ENCODE results near the gene WARS2. TPM values are rescaled to one million over a fixed set of nuclear protein-coding genes. Genes with fewer than 3 reads are reported as not detected.

WARS2 gene
- polyA plus RNA-seq, 1 experiment: 12.6 TPM

GRCh38 chr1:119003413-119004128 is 136.9 kb downstream of the WARS2 start:
- H3K9me3 ChIP-seq (ENCODE audit: control insufficient read depth, insufficient read depth, low read length): peaks cover 20% of the 10 kb centered on the region; the same call in 1 of the 2 replicates
- POLR2A ChIA-PET: no interaction called here
- peaks cover 98% of the 10 kb centered on the region for H3K27me3 ChIP-seq (ENCODE audit: control insufficient read depth, insufficient read depth, low read length)
- no peak for DNase-seq (ENCODE audit: low read depth, low spot score)
- no peak overlapping the region for H3K4me3 ChIP-seq (ENCODE audit: low read depth, low read length)
- no peak overlapping the region for H3K27ac ChIP-seq (ENCODE audit: low read depth, low read length)
- TF ChIP-seq CTCF (IDR thresholded peaks at IDR 0.05; ENCODE audit: low read depth, low read length): no peak
- CTCF ChIA-PET: no interaction called here

- H3K27me3 ChIP-seq (ENCODE audit: control insufficient read depth, insufficient read depth, low read length): peaks cover 95% of the 10 kb centered on the region
- no peak overlapping the region for H3K4me3 ChIP-seq (ENCODE audit: low read depth, low read length)
- no peak for DNase-seq (ENCODE audit: low read depth, low spot score)
- POLR2A ChIA-PET: no interaction called here
- TF ChIP-seq CTCF (IDR thresholded peaks at IDR 0.05; ENCODE audit: low read depth, low read length): no peak
- no peak overlapping the region for H3K27ac ChIP-seq (ENCODE audit: low read depth, low read length)
- CTCF ChIA-PET: no interaction called here
- H3K9me3 ChIP-seq (ENCODE audit: control insufficient read depth, insufficient read depth, low read length): peaks cover 13% of the 10 kb centered on the region; the same call in 1 of the 2 replicates
Observed at GRCh38 chr1:119002028-119002686, 138.3 kb downstream of the WARS2 start.

- POLR2A ChIA-PET: no interaction called here
- DNase-seq (ENCODE audit: low read depth, low spot score): no peak
- Histone ChIP-seq H3K9me3 (ENCODE audit: control insufficient read depth, insufficient read depth, low read length) (peaks cover 6% of the 10 kb centered on the region; the same call in 1 of the 2 replicates), H3K4me3 (ENCODE audit: low read depth, low read length) (no peak overlapping the region), H3K27ac (ENCODE audit: low read depth, low read length) (no peak overlapping the region), H3K27me3 (ENCODE audit: control insufficient read depth, insufficient read depth, low read length) (peaks cover 95% of the 10 kb centered on the region)
- CTCF ChIA-PET: no interaction called here
- TF ChIP-seq CTCF (IDR thresholded peaks at IDR 0.05; ENCODE audit: low read depth, low read length): no peak
Observed at GRCh38 chr1:119001181-119002027, 139.0 kb downstream of the WARS2 start.

- H3K4me3 ChIP-seq (ENCODE audit: low read depth, low read length): peak overlapping the region; percentile 7; the same call in 1 of the 2 replicates
Observed at GRCh38 chr1:119000371-119001180, 139.9 kb downstream of the WARS2 start.

More at GRCh38 chr1:119000371-119001180, 139.9 kb downstream of the WARS2 start:
- POLR2A ChIA-PET: no interaction called here
- no peak overlapping the region for H3K27ac ChIP-seq (ENCODE audit: low read depth, low read length)
- CTCF ChIA-PET: interaction anchor here (1.2 kb wide), 1 partner anchor 8 kb away, joined by 3 read pairs; no protein-coding TSS in a partner anchor
- no peak for TF ChIP-seq CTCF (IDR thresholded peaks at IDR 0.05; ENCODE audit: low read depth, low read length)
- peaks cover under 1% of the 10 kb centered on the region; the same call in 1 of the 2 replicates for H3K9me3 ChIP-seq (ENCODE audit: control insufficient read depth, insufficient read depth, low read length)
- H3K27me3 ChIP-seq (ENCODE audit: control insufficient read depth, insufficient read depth, low read length): peaks cover 95% of the 10 kb centered on the region
- DNase-seq (ENCODE audit: low read depth, low spot score): no peak

Data from AG04450 (cell line).